Thoracic aorta (tissue), 2 donors: ENCODE data around the gene VIM. TPM values are rescaled to one million over a fixed set of nuclear protein-coding genes. Genes with fewer than 3 reads are reported as not detected.

ENCODE experiments used
- ATAC-seq: fragments of 150-250 bp; one replicate; pipeline ENCODE4 v1.8.0; 2017; ENCODE audit warnings: low read depth; ENCODE audit not compliant: insufficient number of reproducible peaks, low FRiP score
- DNase-seq: peaks from one replicate; pipeline ENCODE4 v3.0.0-alpha.2; 2020; ENCODE audit warnings: low spot score
- H3K27ac ChIP-seq, 2 donors: fragments of 200-600 bp; sonication (generic); 1 replicate in 1 of 2; 2 replicates in 1 of 2; pipeline ENCODE4 v1.5.1; 2016; ENCODE audit warnings: mild to moderate bottlenecking in 2 of 2, moderate library complexity in 2 of 2
- H3K27me3 ChIP-seq: fragments of 200-600 bp; sonication (generic); replicated peaks from 2 replicates; pipeline ENCODE4 v1.6.0; 2016; ENCODE audit warnings: mild to moderate bottlenecking; ENCODE audit not compliant: insufficient read depth
- H3K36me3 ChIP-seq: fragments of 200-600 bp; sonication (generic); one replicate; pipeline ENCODE4 v1.5.1; 2016
- H3K4me1 ChIP-seq, 2 donors: fragments of 200-600 bp; sonication (generic); 1 replicate in 1 of 2; 2 replicates in 1 of 2; pipeline versions ENCODE4 v1.5.1 to v1.6.0; 2016; ENCODE audit warnings: low read depth in 2 of 2, mild to moderate bottlenecking in 1 of 2; ENCODE audit not compliant: control insufficient read depth in 1 of 2
- H3K4me3 ChIP-seq: fragments of 200-600 bp; sonication (generic); 2 replicates; pipeline ENCODE4 v1.5.1; 2016; ENCODE audit warnings: mild to moderate bottlenecking
- H3K9me3 ChIP-seq: fragments of 200-600 bp; sonication (generic); 2 replicates; pipeline ENCODE4 v1.5.1; 2016
- CTCF ChIP-seq: fragments of 200-600 bp; sonication (generic); IDR thresholded peaks from one replicate; pipeline ENCODE4 v1.5.1; 2019; ENCODE audit warnings: antibody characterized with exemption
- total RNA-seq, 2 donors: library from RNA; depleted of rRNA; stranded (reverse); fragments of >200 nt; gene quantifications; one replicate each; pipeline versions ENCODE4 v1.1.0 to v1.2.3, GENCODE V29; 2016

VIM gene
- total RNA-seq, 2 donors from 2014 or later = 5,884 to 8,033 TPM

GRCh38 chr10:17209302-17209701, 18.7 kb upstream of the VIM start:
- peaks cover 32 to 61% of the 10 kb centered on the region in 2 donors for H3K4me1 ChIP-seq
- peak overlapping the region; percentile 28 for H3K4me3 ChIP-seq

GRCh38 chr10:17209881-17210280, 18.2 kb upstream of the VIM start:
- no peaks in the 10 kb centered on the region for H3K27me3 ChIP-seq
- peaks cover 38 to 67% of the 10 kb centered on the region in 2 donors for H3K4me1 ChIP-seq
- peak overlapping the region; percentile 28 for H3K4me3 ChIP-seq
- no peaks in the 10 kb centered on the region for H3K36me3 ChIP-seq
- no peak for DNase-seq
- no peak for TF ChIP-seq CTCF
- no peak for ATAC-seq
- H3K27ac ChIP-seq = peak overlapping the region in 1 of 2 donors; percentile 66
- no peaks in the 10 kb centered on the region for H3K9me3 ChIP-seq

More at GRCh38 chr10:17209302-17209701, 18.7 kb upstream of the VIM start:
- ATAC-seq (no peak), DNase-seq (no peak)
- Histone ChIP-seq H3K9me3 (no peaks in the 10 kb centered on the region), H3K27me3 (no peaks in the 10 kb centered on the region), H3K36me3 (no peaks in the 10 kb centered on the region), H3K27ac (peak overlapping the region in 1 of 2 donors; percentile 66)
- no peak for TF ChIP-seq CTCF

GRCh38 chr10:17210361-17210760, 17.7 kb upstream of the VIM start:
- Histone ChIP-seq H3K27me3 (no peaks in the 10 kb centered on the region), H3K36me3 (no peaks in the 10 kb centered on the region), H3K4me3 (peak overlapping the region; percentile 28), H3K9me3 (no peaks in the 10 kb centered on the region), H3K27ac (peak overlapping the region; percentile 55 to 66), H3K4me1 (peaks cover 39 to 70% of the 10 kb centered on the region in 2 donors)
- TF ChIP-seq CTCF = no peak
- no peak for ATAC-seq
- DNase-seq = no peak

- no peak for TF ChIP-seq CTCF
- ATAC-seq (no peak), DNase-seq (no peak)
- H3K36me3 ChIP-seq = no peaks in the 10 kb centered on the region
- no peaks in the 10 kb centered on the region for H3K9me3 ChIP-seq
- peak overlapping the region; percentile 84 to 97 for H3K27ac ChIP-seq
- no peak overlapping the region for H3K4me3 ChIP-seq
- H3K27me3 ChIP-seq = no peaks in the 10 kb centered on the region
- peaks cover 49 to 85% of the 10 kb centered on the region in 2 donors for H3K4me1 ChIP-seq
Observed at GRCh38 chr10:17212802-17213221, 15.2 kb upstream of the VIM start.

GRCh38 chr10:17213646-17214349, 14.2 kb upstream of the VIM start:
- no peaks in the 10 kb centered on the region for H3K36me3 ChIP-seq
- H3K27me3 ChIP-seq = no peaks in the 10 kb centered on the region
- H3K9me3 ChIP-seq = no peaks in the 10 kb centered on the region
- DNase-seq (no peak), ATAC-seq (no peak)
- no peak for TF ChIP-seq CTCF
- peaks cover 41 to 75% of the 10 kb centered on the region in 2 donors for H3K4me1 ChIP-seq
- no peak overlapping the region for H3K4me3 ChIP-seq
- peak overlapping the region; percentile 84 to 97 for H3K27ac ChIP-seq
